ENCODE results near the gene ZMIZ1. TPM values are rescaled to one million over a fixed set of nuclear protein-coding genes. Genes with fewer than 3 reads are reported as not detected.

Gene ZMIZ1
- polyA plus RNA-seq, 4 donors, result 74.1 to 80.9 (median 77.0) TPM

GRCh38 chr10:79115302-79115701 is 46.5 kb downstream of the ZMIZ1 start:
- DNase-seq (ENCODE audit: low read depth in 4 of 4, low spot score in 3 of 4), result no peak

- no peak for DNase-seq (ENCODE audit: low read depth in 4 of 4, low spot score in 3 of 4)
Observed at GRCh38 chr10:79116368-79116767, 47.6 kb downstream of the ZMIZ1 start.

- no peak for DNase-seq (ENCODE audit: low read depth in 4 of 4, low spot score in 3 of 4)
Observed at GRCh38 chr10:79116801-79117723, 48.3 kb downstream of the ZMIZ1 start.

- DNase-seq (ENCODE audit: low read depth in 4 of 4, low spot score in 3 of 4), result no peak
Observed at GRCh38 chr10:79118286-79119202, 49.8 kb downstream of the ZMIZ1 start.

- DNase-seq (ENCODE audit: low read depth in 4 of 4, low spot score in 3 of 4), result no peak
Observed at GRCh38 chr10:79119306-79119705, 50.5 kb downstream of the ZMIZ1 start.

- DNase-seq (ENCODE audit: low read depth in 4 of 4, low spot score in 3 of 4), result no peak
Observed at GRCh38 chr10:79123547-79123963, 54.8 kb downstream of the ZMIZ1 start.

- DNase-seq (ENCODE audit: low read depth in 4 of 4, low spot score in 3 of 4), result no peak
Observed at GRCh38 chr10:79124066-79124465, 55.3 kb downstream of the ZMIZ1 start.

GRCh38 chr10:79125092-79125491 is 56.3 kb downstream of the ZMIZ1 start:
- no peak for DNase-seq (ENCODE audit: low read depth in 4 of 4, low spot score in 3 of 4)

GRCh38 chr10:79126351-79127080 is 57.8 kb downstream of the ZMIZ1 start:
- DNase-seq (ENCODE audit: low read depth in 4 of 4, low spot score in 3 of 4), result no peak

GRCh38 chr10:79127151-79127961 is 58.6 kb downstream of the ZMIZ1 start:
- no peak for DNase-seq (ENCODE audit: low read depth in 4 of 4, low spot score in 3 of 4)

GRCh38 chr10:79128241-79128922 is 59.6 kb downstream of the ZMIZ1 start:
- no peak for DNase-seq (ENCODE audit: low read depth in 4 of 4, low spot score in 3 of 4)

GRCh38 chr10:79128923-79129305 is 60.1 kb downstream of the ZMIZ1 start:
- DNase-seq (ENCODE audit: low read depth in 4 of 4, low spot score in 3 of 4), result no peak

- no peak for DNase-seq (ENCODE audit: low read depth in 4 of 4, low spot score in 3 of 4)
Observed at GRCh38 chr10:79129361-79129997, 60.7 kb downstream of the ZMIZ1 start.

GRCh38 chr10:79130255-79130654 is 61.5 kb downstream of the ZMIZ1 start:
- DNase-seq (ENCODE audit: low read depth in 4 of 4, low spot score in 3 of 4), result no peak

- no peak for DNase-seq (ENCODE audit: low read depth in 4 of 4, low spot score in 3 of 4)
Observed at GRCh38 chr10:79130846-79131245, 62.1 kb downstream of the ZMIZ1 start.

GRCh38 chr10:79131836-79132631 is 63.3 kb downstream of the ZMIZ1 start:
- DNase-seq (ENCODE audit: low read depth in 4 of 4, low spot score in 3 of 4), result no peak

- DNase-seq (ENCODE audit: low read depth in 4 of 4, low spot score in 3 of 4), result no peak
Observed at GRCh38 chr10:79132681-79133381, 64.1 kb downstream of the ZMIZ1 start.

All from right renal pelvis (tissue), 4 donors.